GM21576 (cell line): ENCODE measurements around the gene CDKN2C.
"Not testable (repeated sequence)": the region's sequence is repeated elsewhere in the genome, so short reads cannot be mapped to it uniquely, and the experiment has no call there.

Experiments
- ATAC-seq: cut with Tn5 transposase; IDR thresholded peaks from one replicate; pipeline ENCODE4 v1.9.1; 2021; ENCODE audit warnings: mild to moderate bottlenecking, moderate library complexity; ENCODE audit not compliant: unreplicated experiment

Gene CDKN2C

GRCh38 chr1:50978144-50978851, 8.3 kb downstream of the CDKN2C start:
- ATAC-seq: peak; percentile 30

- no peak for ATAC-seq
These were observed 9.1 kb downstream of the CDKN2C start for GRCh38 chr1:50978852-50979781.

- ATAC-seq: no peak
These were observed 9.9 kb downstream of the CDKN2C start for GRCh38 chr1:50979937-50980336.

GRCh38 chr1:50980505-50980904, 10.5 kb downstream of the CDKN2C start:
- ATAC-seq: no peak

GRCh38 chr1:50981741-50982140, 11.7 kb downstream of the CDKN2C start:
- ATAC-seq: no peak

GRCh38 chr1:50982611-50983010, 12.6 kb downstream of the CDKN2C start:
- no peak for ATAC-seq

GRCh38 chr1:50983219-50983802, 13.3 kb downstream of the CDKN2C start:
- no peak for ATAC-seq

GRCh38 chr1:50985094-50985493, 15.0 kb downstream of the CDKN2C start:
- ATAC-seq: no peak

GRCh38 chr1:50986653-50987052, 16.6 kb downstream of the CDKN2C start:
- no peak for ATAC-seq

GRCh38 chr1:50989694-50990093, 19.6 kb downstream of the CDKN2C start:
- ATAC-seq: no peak

- ATAC-seq: no peak
These were observed 22.7 kb downstream of the CDKN2C start for GRCh38 chr1:50992532-50993318.

GRCh38 chr1:50993645-50994044, 23.6 kb downstream of the CDKN2C start:
- no peak for ATAC-seq

GRCh38 chr1:50994997-50995396, 25.0 kb downstream of the CDKN2C start:
- no peak for ATAC-seq

GRCh38 chr1:50995651-50996050, 25.6 kb downstream of the CDKN2C start:
- no peak for ATAC-seq

- ATAC-seq: no peak
These were observed 26.0 kb downstream of the CDKN2C start for GRCh38 chr1:50996083-50996482.

GRCh38 chr1:50999375-50999774, 29.3 kb downstream of the CDKN2C start:
- not testable (repeated sequence) for ATAC-seq

- peak; percentile 77 for ATAC-seq
These were observed 30.1 kb downstream of the CDKN2C start for GRCh38 chr1:51000160-51000559.

- ATAC-seq: peak; percentile 14
These were observed 30.6 kb downstream of the CDKN2C start for GRCh38 chr1:51000651-51001050.

- no peak for ATAC-seq
These were observed 32.5 kb downstream of the CDKN2C start for GRCh38 chr1:51002516-51002915.

GRCh38 chr1:51005549-51005948, 35.5 kb downstream of the CDKN2C start:
- ATAC-seq: not testable (repeated sequence)

- ATAC-seq: no peak
These were observed 39.3 kb downstream of the CDKN2C start for GRCh38 chr1:51009381-51009780.
